ENCODE measurements around the gene NARF.

DNA sequence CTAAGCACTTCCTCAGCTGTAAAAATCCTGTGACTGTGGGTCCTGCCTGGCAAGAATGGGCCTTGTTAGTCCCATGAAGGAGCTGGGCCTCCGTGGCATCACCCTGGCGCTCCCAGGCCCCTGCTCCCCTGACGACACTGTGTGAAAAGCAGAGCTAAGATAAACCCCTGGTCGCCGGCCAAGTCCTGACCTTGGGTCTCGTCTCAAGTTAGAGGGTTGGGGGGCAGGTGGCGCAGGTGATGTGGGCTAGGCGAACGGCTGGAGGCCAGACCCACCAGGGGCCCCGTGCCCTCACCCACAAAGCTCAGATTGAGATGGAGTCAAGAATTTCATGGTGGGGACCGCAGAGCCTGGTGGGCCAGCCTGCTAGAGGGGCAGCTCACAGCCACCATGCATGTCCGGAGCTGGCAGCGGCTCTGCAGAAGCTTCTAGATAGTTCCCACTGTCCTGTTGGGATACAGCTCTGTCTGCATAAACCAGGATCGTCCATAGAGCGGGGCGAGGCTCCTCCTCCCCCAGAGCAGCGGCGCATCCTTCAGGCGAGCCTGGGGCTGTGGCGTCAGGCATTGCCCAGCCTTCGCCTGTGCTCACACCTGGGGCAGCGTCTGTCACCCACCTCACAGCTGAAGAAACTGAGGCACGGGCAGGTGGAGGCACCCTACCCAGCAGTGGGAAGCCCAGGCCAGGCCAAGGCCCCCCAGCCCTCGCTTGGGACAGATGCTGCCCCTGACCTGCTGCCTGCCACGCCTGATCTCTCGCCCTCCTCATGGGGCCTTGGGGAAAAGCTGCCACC lies 19.9 kb upstream of the NARF start:
- TF ChIP-seq CTCF (IDR thresholded peaks at IDR 0.05) (no peak), POLR2A (IDR thresholded peaks at IDR 0.05) (no peak), POLR2AphosphoS5 (IDR thresholded peaks at IDR 0.05) (no peak)

Measured in breast epithelium (tissue), 3 donors.